Measurements from ENCODE around the gene FBXL13.

FBXL13 gene

DNA sequence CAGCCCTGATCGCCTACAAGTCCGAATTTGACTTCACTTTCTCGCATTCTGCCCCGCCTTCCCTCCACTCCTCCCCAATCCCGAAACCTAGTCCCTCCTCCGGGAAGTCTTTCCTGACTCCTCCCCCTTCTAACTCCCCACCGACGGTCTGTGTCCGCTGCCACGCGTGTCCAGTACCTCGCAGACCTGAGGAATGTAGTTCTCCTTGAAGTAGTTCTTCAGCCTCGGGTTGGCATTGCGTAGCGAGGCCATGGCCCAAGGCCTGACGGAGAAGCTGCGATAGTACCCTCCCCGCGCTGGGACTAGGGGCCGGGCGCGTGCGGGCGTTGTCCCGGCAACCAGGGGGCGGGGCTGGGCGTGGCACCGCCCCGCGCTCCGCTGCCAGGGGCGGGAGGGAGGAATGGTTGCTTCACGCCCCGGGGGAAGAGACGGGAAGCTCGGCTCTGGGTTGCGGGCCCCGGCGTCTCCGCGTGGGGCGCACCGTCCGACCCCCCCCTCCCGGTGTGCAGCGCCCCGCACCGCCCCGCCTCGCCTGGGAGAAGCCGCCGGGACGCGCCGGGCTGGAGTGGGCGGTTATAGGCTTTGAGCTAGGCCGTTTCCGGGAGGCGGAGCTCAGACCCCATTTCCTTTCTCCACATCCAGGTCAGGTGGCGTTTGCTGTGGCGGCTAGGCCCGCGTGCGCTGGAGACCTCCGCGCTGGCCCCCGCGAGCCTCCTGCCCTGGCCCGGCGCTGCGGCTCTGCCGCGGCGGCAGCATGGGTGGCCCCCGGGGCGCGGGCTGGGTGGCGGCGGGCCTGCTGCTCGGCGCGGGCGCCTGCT, at the start of gene FBXL13, which contains the start of gene ARMC10:
Gene FBXL13 (minus strand): TSS at position 278 of the 818 bp plus-strand sequence.
Gene ARMC10 (plus strand): TSS at position 622 of the 818 bp plus-strand sequence. CDS start 133 bp downstream, at position 755.
- Histone ChIP-seq H3K9ac (ENCODE audit: low read depth, low read length) (peak within 1 kb of the TSS; percentile 74), H3K27ac (ENCODE audit: low read depth, low read length) (peak within 1 kb of the TSS; percentile 95), H3K9me3 (ENCODE audit: control insufficient read depth, insufficient read depth, low read length) (no peaks in the 10 kb centered on the region), H3K36me3 (ENCODE audit: control insufficient read depth, insufficient read depth, low read length) (0 out of 2 replicates have a peak, but pooled peaks cover 6% of the 10 kb centered on the region), H3K27me3 (ENCODE audit: control insufficient read depth, insufficient read depth, low read length) (no peaks in the 10 kb centered on the region), H3K4me1 (ENCODE audit: control insufficient read depth, insufficient read depth, low read length) (peaks cover 7% of the 10 kb centered on the region; the same call in 1 of the 2 replicates), H3K4me3 (ENCODE audit: low read depth, low read length) (peak within 1 kb of the TSS; percentile 100)

DNA sequence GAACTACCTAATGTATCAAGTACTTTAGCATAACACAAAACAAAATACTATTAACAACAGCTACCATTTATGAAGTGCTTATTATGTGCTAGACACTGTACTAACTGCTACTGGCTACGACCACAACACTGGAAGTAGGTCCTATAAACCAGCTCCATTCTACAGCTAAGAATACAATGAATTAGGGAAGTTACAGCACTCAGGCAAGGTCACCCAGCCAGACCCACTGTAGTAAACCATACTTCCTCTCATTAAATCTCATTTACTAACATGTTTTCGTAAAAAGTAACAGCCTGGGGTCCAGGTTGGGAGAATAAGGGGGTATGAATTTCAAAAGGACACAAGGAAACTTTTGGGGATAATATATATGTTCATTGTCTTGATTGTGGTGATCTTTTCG, 48.9 kb upstream of the FBXL13 start:
- Histone ChIP-seq H3K36me3 (ENCODE audit: control insufficient read depth, insufficient read depth, low read length) (peaks cover 42% of the 10 kb centered on the region), H3K4me1 (ENCODE audit: control insufficient read depth, insufficient read depth, low read length) (no peaks in the 10 kb centered on the region), H3K9ac (ENCODE audit: low read depth, low read length) (no peak overlapping the region), H3K9me3 (ENCODE audit: control insufficient read depth, insufficient read depth, low read length) (no peaks in the 10 kb centered on the region), H3K27ac (ENCODE audit: low read depth, low read length) (no peak overlapping the region), H3K27me3 (ENCODE audit: control insufficient read depth, insufficient read depth, low read length) (no peaks in the 10 kb centered on the region), H3K4me3 (ENCODE audit: low read depth, low read length) (no peak overlapping the region)

DNA sequence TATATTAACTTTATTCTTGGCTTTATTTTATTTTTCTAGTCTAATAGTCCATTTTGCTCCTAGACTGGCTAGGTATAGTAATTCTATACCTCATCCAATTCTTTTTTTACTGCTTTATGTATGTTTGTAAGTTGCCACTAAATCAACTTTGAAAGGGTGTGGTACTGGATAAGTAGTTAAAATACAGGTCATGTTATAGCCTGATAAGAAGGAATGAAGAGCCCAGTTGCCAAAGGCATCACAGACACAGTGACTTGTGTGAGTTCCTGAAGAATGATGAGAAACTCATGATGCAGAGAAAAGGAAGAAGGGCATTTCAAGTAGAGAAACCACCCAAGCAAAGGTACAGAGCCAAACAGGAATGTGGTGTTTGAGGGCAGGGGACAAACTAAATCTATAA, 47.0 kb upstream of the FBXL13 start:
- Histone ChIP-seq H3K4me3 (ENCODE audit: low read depth, low read length) (no peak overlapping the region), H3K4me1 (ENCODE audit: control insufficient read depth, insufficient read depth, low read length) (no peaks in the 10 kb centered on the region), H3K27ac (ENCODE audit: low read depth, low read length) (no peak overlapping the region), H3K36me3 (ENCODE audit: control insufficient read depth, insufficient read depth, low read length) (peaks cover 28% of the 10 kb centered on the region), H3K9me3 (ENCODE audit: control insufficient read depth, insufficient read depth, low read length) (no peaks in the 10 kb centered on the region), H3K9ac (ENCODE audit: low read depth, low read length) (no peak overlapping the region), H3K27me3 (ENCODE audit: control insufficient read depth, insufficient read depth, low read length) (no peaks in the 10 kb centered on the region)

DNA sequence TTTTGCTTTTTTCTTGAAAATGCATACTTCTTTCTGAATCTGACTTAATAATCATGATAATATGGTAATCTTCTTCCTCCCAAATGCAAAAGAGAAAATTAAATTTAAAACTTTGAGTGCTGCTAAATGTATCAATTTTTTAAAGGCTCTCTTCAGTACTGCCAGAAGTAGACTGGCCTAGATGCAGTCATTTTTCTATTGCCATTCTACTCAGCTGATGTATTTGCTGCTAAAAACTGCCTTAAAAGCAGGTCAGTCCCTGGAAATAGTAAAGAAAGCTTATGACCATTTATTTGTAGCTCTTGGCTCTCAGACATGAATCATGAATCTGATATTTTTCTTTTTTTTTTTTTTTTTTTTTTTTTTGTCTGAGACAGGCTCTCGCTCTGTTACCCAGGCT, 45.8 kb upstream of the FBXL13 start:
- no peak overlapping the region for H3K4me3 ChIP-seq (ENCODE audit: low read depth, low read length)
- H3K9ac ChIP-seq (ENCODE audit: low read depth, low read length) = no peak overlapping the region
- H3K4me1 ChIP-seq (ENCODE audit: control insufficient read depth, insufficient read depth, low read length) = no peaks in the 10 kb centered on the region
- H3K9me3 ChIP-seq (ENCODE audit: control insufficient read depth, insufficient read depth, low read length) = no peaks in the 10 kb centered on the region
- no peak overlapping the region for H3K27ac ChIP-seq (ENCODE audit: low read depth, low read length)
- H3K36me3 ChIP-seq (ENCODE audit: control insufficient read depth, insufficient read depth, low read length) = peaks cover 23% of the 10 kb centered on the region
- H3K27me3 ChIP-seq (ENCODE audit: control insufficient read depth, insufficient read depth, low read length) = no peaks in the 10 kb centered on the region

DNA sequence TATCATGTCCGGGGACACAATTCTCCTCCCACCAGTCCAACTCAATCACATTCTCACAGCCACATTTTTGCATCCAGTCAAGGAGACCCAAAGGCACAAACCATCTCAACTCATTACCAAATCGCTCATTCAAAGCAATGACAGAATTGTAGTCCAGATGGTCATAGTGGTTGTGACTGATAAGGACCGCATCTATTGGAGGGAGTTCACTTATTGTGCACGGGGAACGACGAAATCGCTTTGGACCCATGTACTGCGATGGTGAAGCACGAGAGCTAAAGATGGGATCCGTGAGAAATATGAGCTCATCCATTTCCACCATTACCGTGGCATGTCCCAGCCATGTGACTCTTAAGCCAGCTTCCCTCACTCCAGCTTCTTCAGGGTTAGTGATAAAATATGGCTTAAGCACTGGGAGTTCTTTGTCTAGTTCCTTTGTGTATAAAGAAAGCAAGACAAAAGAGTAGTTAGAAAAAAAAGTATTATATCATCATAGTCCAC, 45.2 kb upstream of the FBXL13 start:
- no peak overlapping the region for H3K27ac ChIP-seq (ENCODE audit: low read depth, low read length)
- H3K9me3 ChIP-seq (ENCODE audit: control insufficient read depth, insufficient read depth, low read length) = no peaks in the 10 kb centered on the region
- peaks cover 24% of the 10 kb centered on the region for H3K36me3 ChIP-seq (ENCODE audit: control insufficient read depth, insufficient read depth, low read length)
- H3K4me3 ChIP-seq (ENCODE audit: low read depth, low read length) = no peak overlapping the region
- no peaks in the 10 kb centered on the region for H3K27me3 ChIP-seq (ENCODE audit: control insufficient read depth, insufficient read depth, low read length)
- H3K4me1 ChIP-seq (ENCODE audit: control insufficient read depth, insufficient read depth, low read length) = no peaks in the 10 kb centered on the region
- H3K9ac ChIP-seq (ENCODE audit: low read depth, low read length) = no peak overlapping the region

DNA sequence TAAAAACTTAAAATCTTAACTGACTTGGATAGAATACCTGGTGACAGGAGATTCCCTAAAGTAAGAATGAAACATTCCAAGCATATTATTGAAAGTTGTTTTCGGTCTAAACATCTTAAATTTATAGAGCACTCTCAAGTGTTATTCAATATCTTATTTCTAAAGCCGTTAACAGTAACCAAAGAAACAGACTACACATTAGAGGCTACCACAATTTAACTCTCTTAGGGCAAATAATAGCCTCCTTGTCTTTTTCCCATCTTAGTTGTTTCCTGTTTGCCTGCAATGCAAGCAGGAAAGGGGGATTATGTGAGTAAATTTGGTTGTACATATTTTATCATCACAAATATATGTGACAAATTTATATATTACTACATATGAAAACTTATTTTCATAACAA, 42.9 kb upstream of the FBXL13 start:
- Histone ChIP-seq H3K9me3 (ENCODE audit: control insufficient read depth, insufficient read depth, low read length) (no peaks in the 10 kb centered on the region), H3K9ac (ENCODE audit: low read depth, low read length) (no peak overlapping the region), H3K27ac (ENCODE audit: low read depth, low read length) (no peak overlapping the region), H3K4me1 (ENCODE audit: control insufficient read depth, insufficient read depth, low read length) (no peaks in the 10 kb centered on the region; the same call in 1 of the 2 replicates), H3K36me3 (ENCODE audit: control insufficient read depth, insufficient read depth, low read length) (peaks cover 26% of the 10 kb centered on the region), H3K4me3 (ENCODE audit: low read depth, low read length) (no peak overlapping the region), H3K27me3 (ENCODE audit: control insufficient read depth, insufficient read depth, low read length) (no peaks in the 10 kb centered on the region)

DNA sequence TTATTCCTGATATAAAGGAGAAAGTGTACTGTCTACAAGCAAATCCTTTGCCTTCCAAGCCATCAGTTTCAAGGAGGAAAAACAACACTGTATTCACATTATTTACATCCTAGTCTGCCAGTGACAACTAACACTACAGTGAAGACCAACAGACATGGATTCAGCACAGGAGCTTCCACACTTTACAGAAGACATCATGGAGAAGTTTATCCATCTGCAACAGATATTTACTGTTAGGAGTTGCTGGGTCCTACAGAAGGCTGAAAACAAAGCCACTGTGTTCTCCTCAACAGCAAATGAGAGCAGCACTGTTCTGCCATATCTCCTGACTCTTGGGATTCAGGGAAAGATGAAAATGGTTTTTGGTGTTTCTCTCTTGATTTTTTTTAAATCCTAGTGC, 42.4 kb upstream of the FBXL13 start:
- Histone ChIP-seq H3K36me3 (ENCODE audit: control insufficient read depth, insufficient read depth, low read length) (peaks cover 26% of the 10 kb centered on the region), H3K9me3 (ENCODE audit: control insufficient read depth, insufficient read depth, low read length) (no peaks in the 10 kb centered on the region), H3K4me3 (ENCODE audit: low read depth, low read length) (no peak overlapping the region), H3K4me1 (ENCODE audit: control insufficient read depth, insufficient read depth, low read length) (no peaks in the 10 kb centered on the region; the same call in 1 of the 2 replicates), H3K9ac (ENCODE audit: low read depth, low read length) (no peak overlapping the region), H3K27me3 (ENCODE audit: control insufficient read depth, insufficient read depth, low read length) (no peaks in the 10 kb centered on the region), H3K27ac (ENCODE audit: low read depth, low read length) (no peak overlapping the region)

DNA sequence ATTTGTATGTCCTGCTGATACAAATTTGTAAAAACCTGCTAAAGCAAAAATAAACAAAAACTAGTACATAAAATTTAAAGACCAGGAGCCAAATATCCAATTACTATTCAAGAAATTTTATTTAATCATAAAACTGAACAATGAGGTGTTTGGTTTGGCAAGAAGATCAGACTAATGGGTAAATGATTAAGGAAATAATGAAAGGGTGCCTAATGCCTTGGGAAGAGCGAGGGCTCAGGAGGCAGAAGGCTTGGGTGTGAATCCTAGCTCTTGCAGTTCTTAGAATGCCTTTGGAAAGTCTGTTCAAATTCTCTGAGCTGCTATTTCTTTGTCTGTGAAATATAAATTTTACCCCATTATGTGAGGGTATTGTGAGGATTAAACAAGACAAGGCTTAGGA, 41.9 kb upstream of the FBXL13 start:
- no peak overlapping the region for H3K9ac ChIP-seq (ENCODE audit: low read depth, low read length)
- no peaks in the 10 kb centered on the region for H3K9me3 ChIP-seq (ENCODE audit: control insufficient read depth, insufficient read depth, low read length)
- peaks cover 24% of the 10 kb centered on the region for H3K36me3 ChIP-seq (ENCODE audit: control insufficient read depth, insufficient read depth, low read length)
- no peak overlapping the region for H3K4me3 ChIP-seq (ENCODE audit: low read depth, low read length)
- no peak overlapping the region for H3K27ac ChIP-seq (ENCODE audit: low read depth, low read length)
- no peaks in the 10 kb centered on the region for H3K27me3 ChIP-seq (ENCODE audit: control insufficient read depth, insufficient read depth, low read length)
- no peaks in the 10 kb centered on the region; the same call in 1 of the 2 replicates for H3K4me1 ChIP-seq (ENCODE audit: control insufficient read depth, insufficient read depth, low read length)

DNA sequence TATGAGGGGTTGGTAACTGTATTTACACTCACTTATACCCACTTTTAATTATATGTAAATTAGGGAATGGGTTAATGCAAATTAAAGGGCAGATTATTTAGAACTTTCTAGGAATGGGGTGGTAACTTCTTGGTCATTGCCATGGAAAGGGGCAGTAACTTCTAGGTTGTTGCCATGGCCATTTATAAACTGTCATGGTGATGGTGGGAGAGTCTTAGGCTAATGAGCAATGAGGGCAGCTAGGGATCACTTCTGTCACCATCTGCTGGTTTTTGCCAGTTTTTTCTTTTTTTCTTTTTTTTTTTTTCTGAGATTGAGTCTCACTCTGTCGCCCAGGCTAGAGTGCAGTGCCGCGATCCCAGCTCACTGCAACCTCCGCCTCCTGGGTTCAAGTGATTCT, 41.2 kb upstream of the FBXL13 start:
- Histone ChIP-seq H3K27ac (ENCODE audit: low read depth, low read length) (no peak overlapping the region), H3K4me3 (ENCODE audit: low read depth, low read length) (no peak overlapping the region), H3K4me1 (ENCODE audit: control insufficient read depth, insufficient read depth, low read length) (no peaks in the 10 kb centered on the region; the same call in 1 of the 2 replicates), H3K9ac (ENCODE audit: low read depth, low read length) (no peak overlapping the region), H3K27me3 (ENCODE audit: control insufficient read depth, insufficient read depth, low read length) (no peaks in the 10 kb centered on the region), H3K9me3 (ENCODE audit: control insufficient read depth, insufficient read depth, low read length) (no peaks in the 10 kb centered on the region), H3K36me3 (ENCODE audit: control insufficient read depth, insufficient read depth, low read length) (peaks cover 20% of the 10 kb centered on the region)

DNA sequence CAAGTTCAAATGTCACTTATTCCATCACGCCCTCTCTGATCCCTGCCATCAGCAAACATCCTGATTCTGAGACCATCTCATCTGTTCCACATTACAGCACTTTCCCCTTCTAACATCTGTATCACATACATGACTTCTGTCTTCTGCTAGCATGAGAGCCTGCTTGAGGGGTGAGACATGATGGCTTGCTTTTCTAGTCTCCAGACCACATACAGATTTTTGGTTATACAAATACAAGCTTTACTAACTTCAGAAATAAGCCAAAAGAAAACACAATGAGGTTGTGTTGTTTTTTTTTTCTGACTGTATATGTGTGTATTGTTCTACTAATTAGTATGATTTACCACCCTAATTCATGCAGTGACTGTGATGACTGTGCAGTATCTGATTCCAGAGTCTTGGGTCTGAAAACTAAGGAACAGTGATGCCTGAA, 40.0 kb upstream of the FBXL13 start:
- no peaks in the 10 kb centered on the region for H3K27me3 ChIP-seq (ENCODE audit: control insufficient read depth, insufficient read depth, low read length)
- H3K9me3 ChIP-seq (ENCODE audit: control insufficient read depth, insufficient read depth, low read length) = no peaks in the 10 kb centered on the region
- H3K36me3 ChIP-seq (ENCODE audit: control insufficient read depth, insufficient read depth, low read length) = peaks cover 14% of the 10 kb centered on the region
- no peak overlapping the region for H3K4me3 ChIP-seq (ENCODE audit: low read depth, low read length)
- no peak overlapping the region for H3K27ac ChIP-seq (ENCODE audit: low read depth, low read length)
- H3K9ac ChIP-seq (ENCODE audit: low read depth, low read length) = no peak overlapping the region
- no peaks in the 10 kb centered on the region; the same call in 1 of the 2 replicates for H3K4me1 ChIP-seq (ENCODE audit: control insufficient read depth, insufficient read depth, low read length)

DNA sequence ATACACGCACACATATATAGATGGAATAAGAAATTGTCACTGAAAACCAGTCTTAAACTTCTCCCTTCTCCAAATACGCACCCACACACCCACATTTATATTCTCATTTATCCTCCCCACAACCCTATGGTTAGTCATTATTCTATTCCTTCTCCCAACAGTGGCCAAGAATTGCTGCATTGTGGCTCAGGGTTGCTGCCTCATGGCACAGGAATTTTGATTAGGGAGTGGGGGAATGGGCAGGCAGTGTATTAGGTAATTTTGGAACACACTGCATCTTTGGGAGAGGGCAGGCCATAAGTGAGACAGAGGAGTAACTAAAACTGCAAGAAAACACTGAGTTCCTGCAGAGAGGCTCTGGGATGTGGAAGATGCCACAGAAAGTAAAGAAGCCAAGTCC, 38.6 kb upstream of the FBXL13 start:
- H3K27me3 ChIP-seq (ENCODE audit: control insufficient read depth, insufficient read depth, low read length) = no peaks in the 10 kb centered on the region
- no peaks in the 10 kb centered on the region for H3K9me3 ChIP-seq (ENCODE audit: control insufficient read depth, insufficient read depth, low read length)
- H3K4me1 ChIP-seq (ENCODE audit: control insufficient read depth, insufficient read depth, low read length) = no peaks in the 10 kb centered on the region; the same call in 1 of the 2 replicates
- no peak overlapping the region for H3K9ac ChIP-seq (ENCODE audit: low read depth, low read length)
- peak overlapping the region; percentile 57 for H3K27ac ChIP-seq (ENCODE audit: low read depth, low read length)
- H3K4me3 ChIP-seq (ENCODE audit: low read depth, low read length) = no peak overlapping the region
- 0 out of 2 replicates have a peak, but pooled peaks cover 7% of the 10 kb centered on the region for H3K36me3 ChIP-seq (ENCODE audit: control insufficient read depth, insufficient read depth, low read length)
